HG03378 (cell line): ENCODE measurements around the gene TEPSIN.

Experiments used
- ATAC-seq: cut with Tn5 transposase; IDR thresholded peaks from one replicate; pipeline ENCODE4 v1.9.1; 2021; ENCODE audit warnings: mild to moderate bottlenecking, moderate library complexity; ENCODE audit not compliant: unreplicated experiment

The TEPSIN gene

DNA sequence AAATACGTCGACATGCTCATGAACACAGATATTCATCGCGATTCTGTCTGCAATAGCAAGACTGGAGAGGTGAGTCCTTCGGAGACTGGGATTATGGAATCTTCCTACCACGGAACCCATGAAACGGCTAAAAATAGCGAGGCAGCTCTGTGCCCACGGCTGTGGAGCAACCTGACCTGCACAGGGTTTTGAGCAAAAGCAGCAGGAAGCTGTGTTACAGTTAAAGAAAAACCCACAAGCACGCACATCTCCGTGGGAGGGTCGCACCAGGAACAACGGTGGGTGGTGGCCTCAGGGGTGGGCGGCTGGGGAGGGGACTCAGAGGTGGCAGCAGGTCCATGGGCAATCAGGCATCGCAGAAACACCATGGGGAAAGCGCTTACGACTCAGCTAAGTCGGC lies 31.4 kb upstream of the TEPSIN start:
- ATAC-seq, result no peak

DNA sequence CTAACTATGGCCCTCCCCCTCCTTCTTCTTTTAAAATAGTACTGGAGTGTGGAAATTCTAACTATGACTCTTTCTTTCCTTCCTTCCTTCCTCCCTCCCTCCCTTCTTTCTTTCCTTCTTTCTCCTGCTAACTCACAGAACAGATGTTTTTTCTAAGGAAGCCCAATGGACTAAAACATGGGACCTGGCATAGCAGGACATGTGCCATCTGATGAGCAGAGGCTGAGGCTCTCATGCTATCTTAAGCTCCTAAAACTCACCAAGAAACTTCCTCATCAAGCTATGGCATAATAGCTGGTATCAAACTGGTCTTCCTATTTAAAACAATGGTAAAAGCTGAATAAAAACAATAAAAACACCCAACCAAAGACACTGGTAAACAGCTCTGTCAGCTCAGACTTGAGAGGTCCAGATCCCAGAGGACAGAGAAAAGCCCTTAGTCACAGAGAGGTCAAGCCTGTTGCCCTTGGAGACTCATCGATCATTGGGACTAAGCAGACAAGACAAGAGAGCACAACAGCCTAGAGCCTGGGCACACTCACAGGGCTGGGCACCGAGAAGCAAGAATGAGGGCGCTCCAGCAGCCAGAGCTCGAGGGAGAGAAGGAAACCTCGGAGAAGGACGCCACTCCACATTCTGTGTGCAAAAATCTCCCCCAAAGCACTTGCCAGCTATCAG lies 28.7 kb upstream of the TEPSIN start:
- no peak for ATAC-seq

DNA sequence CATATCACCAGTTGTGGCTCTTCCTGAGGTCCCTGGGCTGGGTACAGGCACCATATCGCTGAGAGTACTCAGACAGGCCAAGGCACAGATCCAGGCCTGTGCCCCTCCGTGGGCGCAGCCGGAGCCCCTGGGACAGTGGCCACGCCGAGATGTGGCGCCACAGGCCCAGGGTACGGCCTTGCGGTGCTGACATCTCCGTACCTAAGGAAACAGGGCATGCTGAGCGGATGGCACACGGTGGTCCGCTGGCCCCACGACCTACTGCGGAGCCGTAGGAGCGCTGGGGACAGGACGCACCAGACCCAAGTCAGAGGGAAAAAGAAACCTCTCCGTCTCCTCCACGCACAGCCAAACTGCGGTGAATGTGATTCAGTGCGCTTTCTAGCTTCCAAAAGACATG lies 26.7 kb upstream of the TEPSIN start:
- ATAC-seq, result no peak

DNA sequence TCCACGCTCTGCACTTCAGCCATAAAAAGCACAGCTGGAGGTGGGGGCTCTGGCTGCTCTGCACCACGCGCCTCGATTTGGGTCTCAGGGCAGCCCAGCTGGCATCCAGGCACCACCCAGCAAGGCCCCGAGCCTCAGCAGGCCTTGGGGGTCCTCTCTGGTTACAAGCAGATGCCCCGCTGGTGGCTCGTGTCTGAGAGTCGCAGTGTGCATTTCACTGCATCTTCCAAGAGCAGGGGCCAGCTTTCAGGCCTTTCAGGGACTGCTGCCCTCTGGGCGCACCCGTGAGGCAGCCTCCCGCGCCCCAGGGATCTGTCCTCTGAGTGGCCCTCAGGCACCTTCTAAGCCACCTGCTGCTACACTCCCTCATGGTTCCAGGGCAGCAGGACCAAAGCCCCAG lies 25.8 kb upstream of the TEPSIN start:
- ATAC-seq, result no peak

DNA sequence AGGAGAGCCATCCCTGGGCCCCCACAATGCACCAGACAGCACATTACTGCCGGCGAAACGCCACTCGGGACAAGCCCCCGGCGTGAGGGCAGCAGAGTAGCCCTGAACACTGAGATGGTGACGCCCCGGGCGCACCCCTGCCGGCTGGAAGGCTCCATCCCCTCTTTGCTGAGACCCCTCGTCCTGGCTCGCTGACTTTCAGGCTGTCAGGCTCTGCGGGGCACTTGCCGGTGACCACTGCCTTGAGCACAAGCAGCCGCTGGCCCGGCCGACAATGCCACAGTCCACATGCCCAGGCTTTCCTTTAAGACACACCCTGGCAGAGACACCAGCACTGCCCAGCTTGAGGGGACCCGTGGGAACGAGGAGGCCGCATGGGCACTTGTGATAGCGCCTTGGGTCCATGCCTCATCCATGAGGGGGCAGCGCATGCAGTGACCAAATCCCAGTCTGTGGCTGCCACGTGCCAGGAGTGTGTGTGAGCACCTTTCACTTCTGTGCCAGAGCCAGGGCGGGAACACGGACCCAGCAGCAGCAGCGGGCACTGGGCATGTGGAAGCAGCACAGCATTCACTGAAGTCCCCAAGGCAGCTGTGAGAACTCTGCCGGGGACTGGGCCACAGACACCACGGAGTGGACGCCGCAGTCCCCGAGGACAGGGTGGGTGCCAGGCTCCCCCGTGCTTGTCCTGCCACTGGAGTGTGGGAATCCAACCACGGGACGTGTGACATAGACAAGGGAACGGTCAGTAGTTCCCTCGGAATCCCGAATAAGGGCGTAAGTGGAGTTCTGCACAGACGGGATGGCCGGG lies 24.7 kb upstream of the TEPSIN start:
- ATAC-seq, result no peak

DNA sequence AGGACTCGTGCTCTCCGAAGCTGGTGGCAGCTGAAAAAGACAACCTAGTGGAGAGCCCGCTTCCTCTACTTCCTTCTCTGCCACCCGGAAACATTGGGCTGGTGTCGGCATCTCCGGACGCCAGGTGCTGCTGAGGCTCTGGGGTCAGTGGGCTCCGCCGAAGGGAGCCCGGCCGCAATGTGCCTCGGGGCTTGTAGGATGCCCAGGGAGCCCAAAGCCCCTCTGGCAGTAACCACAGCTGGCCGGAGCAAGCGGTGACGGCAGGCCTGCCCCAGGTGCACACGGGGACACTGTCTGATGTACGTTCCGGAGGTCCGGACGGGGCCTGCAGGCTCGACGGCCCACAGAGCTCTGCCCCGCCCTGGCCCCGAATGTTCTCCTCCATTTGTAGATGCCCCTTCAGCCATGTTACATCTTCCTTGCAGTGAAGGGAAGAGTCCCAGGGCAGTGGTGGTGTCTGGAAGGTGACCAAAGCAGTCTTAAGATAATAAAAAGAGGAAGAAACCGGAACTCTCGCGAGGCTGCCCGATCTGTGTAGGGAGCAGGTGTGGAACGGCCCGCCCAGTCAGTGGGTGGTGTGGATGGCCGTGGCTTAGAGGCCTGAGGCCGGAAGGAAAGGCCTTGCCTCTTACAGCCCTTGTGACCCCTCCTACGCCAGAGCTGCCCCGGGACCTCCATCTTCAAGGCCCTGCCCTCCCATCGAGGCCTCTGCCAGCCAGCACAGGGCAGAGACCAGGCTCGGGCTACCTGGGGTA lies 22.9 kb upstream of the TEPSIN start:
- no peak for ATAC-seq

DNA sequence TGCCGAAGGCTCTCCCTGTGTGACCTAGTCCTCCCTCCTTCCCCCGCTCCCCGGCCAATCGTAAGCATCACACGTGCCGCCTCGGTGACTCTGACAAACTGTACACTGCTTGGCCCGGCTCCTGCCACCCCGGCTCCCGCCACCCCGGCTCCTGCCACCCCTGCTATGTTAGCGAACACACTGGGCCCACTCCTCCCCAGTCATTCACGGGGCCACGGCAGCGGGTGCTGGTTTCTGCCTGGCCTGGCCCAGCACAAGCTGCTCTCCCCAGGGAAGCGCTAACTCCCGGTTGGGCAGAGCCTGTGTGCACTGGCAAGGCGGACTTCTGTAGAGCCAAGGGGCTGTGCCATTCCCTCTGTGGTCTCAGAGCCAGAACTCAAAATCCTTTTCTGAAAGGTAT lies 22.2 kb upstream of the TEPSIN start:
- ATAC-seq, result no peak

DNA sequence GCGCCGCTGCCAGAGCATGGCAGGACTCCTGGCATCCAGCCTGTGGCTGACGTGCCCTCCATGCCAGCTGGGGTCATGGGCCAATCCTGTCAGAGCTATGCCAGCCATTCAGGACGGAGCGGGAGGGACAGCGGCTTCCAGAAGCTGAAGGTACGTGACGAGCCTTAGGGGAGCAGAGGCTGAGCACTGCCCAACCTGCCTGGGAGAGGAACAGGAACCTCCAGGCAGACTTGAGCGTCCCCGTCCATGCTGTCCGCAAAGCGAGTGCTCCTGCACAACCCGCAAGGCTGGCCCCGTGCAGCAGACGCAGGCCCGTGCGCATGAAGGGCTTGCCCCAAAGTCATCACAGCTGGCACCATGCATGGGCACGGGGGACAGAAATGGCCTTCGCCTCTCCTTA lies 21.8 kb upstream of the TEPSIN start:
- ATAC-seq, result no peak

DNA sequence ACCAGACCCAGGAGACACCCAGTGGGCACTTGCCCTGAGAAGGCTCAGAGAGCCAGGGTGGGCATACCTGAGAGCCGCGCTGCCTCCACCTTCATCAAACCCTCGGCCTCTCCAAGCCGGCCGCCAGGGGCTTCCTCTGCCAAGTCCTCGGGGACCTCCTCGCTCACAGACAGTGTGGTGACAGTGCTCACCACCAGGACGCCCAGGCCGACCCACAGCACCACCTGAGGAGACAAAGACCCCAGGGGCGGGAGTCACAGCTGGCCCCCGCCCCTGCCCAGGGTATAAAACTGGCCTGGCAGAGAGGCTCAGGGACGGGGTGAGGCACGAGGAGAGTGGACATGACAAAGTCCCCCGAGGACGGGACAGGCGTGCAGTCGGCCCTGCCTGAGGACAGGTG lies 21.3 kb upstream of the TEPSIN start:
- ATAC-seq, result no peak

DNA sequence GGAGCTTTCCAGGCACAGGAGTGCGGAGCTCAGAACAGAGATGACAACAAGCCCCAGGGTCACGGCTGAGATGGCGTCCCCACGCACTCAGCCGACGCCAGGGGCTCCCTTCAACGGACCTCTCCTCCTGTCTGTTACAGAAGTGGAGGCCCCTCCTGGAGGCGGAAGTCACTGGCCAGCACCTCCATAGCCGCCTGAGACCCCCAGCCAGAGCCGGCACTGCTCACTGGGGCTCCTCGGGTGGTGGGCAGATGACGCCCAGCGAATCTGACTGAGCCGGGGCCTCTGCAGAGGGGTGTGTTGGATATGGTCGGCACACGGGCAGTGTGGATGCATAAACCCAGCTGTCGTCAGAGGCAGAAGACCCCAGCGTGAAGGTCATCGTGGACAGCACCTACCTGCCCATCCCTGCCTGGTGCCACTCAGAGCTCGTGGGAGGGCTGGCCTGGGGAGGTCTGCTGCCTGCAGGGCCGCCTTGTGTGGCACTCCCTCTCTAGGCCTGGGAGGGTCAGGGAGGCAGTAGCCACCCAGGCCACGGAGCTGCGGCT lies 20.3 kb upstream of the TEPSIN start:
- no peak for ATAC-seq

DNA sequence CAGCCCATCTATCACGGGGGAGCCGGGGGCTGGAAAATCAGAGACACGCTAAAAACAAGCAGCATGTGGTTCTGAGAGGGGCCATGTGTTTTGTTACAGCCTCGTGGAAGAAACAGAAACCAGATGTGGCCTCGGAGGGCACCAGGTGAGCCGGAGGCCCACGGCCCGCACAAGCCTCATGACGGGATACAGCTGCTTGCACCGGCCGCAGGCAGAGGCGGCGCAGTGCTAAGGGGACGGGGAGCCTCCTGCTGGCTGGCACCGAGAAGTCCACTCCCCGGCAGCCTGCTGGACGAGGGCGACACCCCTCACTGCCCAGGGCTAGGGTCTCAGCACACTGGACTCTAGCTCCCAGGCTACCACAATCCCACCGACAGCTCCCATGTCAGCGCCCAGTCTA lies 19.4 kb upstream of the TEPSIN start:
- no peak for ATAC-seq

DNA sequence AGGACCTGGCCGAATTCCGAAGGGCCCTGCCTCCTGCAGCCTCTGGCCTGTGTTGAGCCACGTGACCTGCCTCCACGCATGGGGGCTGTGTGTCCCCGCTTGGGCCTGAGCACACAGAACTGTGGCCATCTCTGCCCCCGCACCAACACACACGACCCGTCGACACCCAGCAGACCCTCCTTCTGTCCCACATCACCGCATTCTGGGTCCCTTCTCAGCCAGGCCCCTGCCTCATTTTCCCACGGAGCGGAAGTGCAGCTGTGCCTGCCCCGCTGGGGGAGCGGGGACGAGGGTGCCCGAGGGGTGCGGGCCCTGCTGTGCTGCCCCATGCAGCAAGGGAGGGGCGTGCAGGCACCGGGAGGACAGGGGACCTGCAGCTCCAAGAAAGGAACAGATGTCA lies 18.7 kb upstream of the TEPSIN start:
- no peak for ATAC-seq

DNA sequence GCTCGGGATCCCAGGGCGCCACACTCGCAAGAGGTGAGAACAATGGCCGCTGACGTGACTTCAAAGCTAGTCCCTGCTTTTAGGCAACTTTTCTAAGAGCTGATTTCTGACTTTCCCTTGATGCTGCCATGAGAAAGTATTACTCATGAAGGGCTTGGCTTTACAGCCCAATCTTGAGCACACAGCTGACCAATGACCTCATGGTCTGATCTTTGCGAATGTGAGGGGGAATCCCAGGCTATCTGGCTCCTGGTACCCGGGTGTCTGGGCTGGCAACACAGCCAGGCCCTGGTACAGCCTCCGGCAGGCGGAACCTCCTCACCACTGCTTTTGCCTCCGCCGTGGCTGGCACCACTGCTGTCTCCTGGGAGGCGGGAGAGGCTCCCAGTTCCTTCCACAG lies 17.8 kb upstream of the TEPSIN start:
- no peak for ATAC-seq

DNA sequence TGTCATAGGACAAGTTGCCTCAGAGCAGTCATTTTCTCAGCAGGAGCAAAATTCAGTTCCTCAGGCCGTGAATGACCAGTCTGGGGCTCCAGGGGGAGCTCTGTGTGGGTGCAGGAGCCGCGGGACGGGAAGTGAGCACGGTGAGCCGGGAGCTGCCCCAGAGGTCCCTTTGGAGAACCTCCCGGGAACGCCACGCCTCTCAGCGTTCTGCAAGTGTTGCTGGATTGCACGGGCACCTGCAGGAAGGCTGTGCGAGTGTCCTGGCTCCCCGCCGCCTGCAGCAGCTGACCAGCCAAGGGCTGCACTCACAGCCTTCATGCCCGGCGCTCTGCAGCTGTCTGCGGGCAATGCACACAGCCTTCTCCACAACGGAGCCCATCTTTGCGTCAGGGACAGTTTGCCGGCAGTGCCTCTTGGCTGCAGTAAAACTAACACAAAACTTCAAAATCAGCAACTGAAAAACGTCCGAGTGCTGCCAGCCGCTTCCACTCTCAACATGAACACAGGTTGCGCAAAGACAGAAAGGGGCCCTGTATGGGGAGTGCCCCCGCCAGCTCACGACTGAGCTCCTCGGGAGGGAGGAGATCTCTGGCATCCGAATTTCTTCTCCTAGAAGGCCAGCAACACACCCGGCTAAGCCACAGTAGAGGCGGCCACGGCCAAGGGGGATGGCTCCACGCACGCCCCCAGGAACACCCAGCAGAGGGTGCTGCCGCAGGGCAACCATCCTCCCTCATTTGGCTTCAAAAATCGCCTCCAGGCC lies 16.3 kb upstream of the TEPSIN start:
- no peak for ATAC-seq

DNA sequence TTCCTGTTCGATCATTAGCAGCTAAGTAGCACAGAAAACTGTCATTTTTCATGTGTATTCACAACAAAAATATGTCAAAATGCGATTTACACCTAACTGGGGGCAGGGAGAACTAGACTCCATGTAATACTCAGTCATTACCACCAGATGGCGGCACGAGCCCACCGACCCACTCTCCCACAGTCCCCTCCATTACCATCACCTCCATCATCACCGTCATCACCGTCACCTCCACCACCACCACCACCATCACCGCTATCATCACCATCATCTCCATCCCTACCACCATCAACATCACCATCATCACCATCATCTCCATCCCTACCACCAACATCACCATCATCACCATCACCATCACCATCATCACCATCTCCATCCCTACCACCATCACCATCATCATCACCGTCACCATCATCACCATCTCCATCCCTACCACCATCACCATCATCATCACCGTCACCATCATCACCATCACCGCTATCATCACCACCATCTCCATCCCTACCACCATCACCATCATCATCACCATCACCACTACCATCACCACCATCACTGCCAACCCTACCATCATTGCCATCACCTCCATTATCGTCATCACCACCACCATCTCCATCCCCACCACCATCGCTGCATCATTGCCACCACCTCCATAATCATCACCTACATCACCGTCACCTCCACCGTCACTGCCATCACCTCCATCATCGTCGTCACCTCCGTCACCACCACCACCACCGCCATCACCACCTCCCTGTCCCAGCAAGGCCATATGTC lies 14.7 kb upstream of the TEPSIN start:
- ATAC-seq, result no peak

DNA sequence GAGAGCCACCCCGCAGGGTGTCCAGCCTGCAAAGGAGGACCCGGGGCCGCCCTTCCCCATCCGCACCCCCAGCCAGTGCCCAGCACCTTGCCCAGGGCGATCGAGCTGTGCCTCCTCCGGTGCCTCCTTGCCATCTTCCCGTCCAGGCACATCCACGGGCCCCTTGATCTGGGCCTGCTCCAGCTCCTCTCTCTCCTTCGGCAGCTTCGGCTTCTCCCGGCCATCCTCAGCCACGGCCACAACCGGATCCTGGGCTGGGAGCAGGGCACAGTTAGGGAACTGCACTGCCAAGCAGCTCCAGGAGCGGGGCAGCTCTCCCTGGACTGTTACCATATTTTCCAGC lies 14.1 kb upstream of the TEPSIN start:
- ATAC-seq, result no peak

DNA sequence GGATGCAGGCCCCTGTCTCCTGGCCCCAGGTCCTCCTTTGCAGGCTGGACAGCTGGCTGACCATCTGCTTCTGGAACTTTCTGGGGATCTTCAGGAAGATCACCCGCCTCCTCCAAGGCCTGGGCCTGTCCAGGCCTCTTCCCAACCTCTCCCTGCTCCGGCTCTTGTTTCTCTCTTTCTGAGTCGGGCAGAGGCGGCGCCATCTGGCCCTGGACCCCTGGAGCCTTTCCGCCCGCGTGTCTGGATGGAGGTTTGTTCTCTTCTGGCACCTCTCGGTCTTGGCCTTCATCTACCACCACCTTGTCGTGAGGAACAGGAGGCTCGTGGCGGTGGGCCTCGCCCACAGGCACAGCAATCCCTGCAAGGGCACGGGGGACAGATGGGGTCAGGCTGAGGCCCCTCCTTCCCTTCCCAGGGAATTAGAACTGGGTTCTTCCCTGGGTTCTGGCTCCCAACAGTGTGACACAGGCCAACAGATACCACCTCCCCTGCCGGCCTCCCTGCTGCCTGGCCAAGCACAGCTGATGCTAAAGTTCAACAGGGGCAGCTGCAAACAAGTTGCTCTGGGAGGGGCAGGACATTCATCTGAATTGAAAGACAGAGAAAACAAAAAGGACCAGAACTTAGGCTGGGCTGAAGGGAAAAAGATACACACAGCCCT lies 13.6 kb upstream of the TEPSIN start:
- ATAC-seq, result no peak

DNA sequence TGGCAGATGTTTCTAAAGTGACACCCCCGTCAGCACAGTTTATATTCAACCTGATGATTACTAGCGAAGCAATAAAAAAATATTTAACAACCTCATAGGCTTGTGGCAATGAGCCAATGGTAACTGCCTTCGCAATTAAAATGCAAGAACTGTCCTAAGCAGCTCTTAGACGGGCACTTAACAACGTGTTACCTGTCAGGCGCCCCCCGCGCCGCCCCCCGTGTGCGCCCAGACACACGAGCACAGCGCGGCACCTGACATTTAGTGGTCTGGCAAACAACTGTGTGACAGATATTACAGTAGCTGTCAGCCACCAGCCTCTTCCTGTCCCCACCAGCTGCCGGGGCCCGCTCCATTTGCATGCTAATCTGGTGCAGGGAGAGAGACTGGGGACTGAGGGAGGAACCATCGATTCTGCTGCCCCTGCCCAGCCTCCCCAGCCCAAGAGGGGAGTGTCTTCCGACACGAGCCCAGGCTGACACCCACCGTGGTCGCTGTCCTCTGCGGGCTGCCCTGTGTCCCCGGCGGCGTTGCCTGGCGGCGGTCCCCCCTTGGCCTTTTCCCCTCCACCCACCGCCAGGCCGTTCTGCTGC lies 12.9 kb upstream of the TEPSIN start:
- ATAC-seq, result no peak

DNA sequence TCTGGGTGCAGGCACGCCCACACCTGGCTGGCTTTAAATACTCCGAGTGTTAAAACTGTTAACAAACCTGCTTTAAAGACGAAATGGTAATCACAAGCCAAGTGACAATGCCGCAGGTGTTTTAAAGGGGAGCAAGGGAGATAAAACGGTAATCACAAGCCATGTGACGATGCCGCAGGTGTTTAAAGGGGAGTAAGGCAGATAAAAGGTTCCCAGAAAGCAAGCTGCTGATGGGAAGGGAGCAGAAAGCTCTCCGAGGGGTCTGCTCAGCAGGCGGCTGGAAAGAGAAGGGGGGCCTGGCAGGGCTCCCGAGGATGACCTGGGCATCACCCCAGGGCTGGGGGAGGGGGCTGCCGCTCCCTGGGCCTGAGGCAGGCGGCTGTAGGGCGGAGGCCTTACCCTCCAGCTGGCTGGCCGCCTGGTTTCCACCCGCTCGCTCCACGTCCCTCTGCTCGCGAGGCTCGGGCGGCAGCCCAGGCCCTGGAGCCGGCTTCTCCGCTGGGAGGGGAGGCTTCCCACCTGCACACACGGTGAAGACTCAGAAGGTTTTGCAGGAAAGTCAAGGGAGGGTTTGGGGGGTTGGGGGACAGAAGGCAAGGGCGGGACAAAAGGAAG lies 12.3 kb upstream of the TEPSIN start:
- ATAC-seq, result no peak
